MM.1S (cell line): ENCODE measurements around the gene YTHDF2.

ENCODE experiments used
- CTCF ChIP-seq: fragments of 300-600 bp; sonication (generic); IDR thresholded peaks from 2 replicates; pipeline ENCODE4 v1.5.1; 2016; ENCODE audit warnings: antibody characterized with exemption, low read length, mixed read lengths
- EZH2 ChIP-seq: fragments of 300-600 bp; sonication (generic); optimal IDR thresholded peaks from 2 replicates; pipeline ENCODE3; 2017; ENCODE audit warnings: low read depth, mild to moderate bottlenecking, antibody characterized with exemption, low read length, mixed read lengths
- EZH2phosphoT487 ChIP-seq: fragments of 300-600 bp; sonication (generic); IDR thresholded peaks from 2 replicates; pipeline ENCODE4 v1.6.1; 2018; ENCODE audit warnings: antibody characterized with exemption, low read length

GRCh38 chr1:28703629-28704028 is 33.1 kb upstream of the YTHDF2 start:
- no peak for TF ChIP-seq EZH2phosphoT487
- TF ChIP-seq CTCF = no peak
- no peak for TF ChIP-seq EZH2
